Measurements from ENCODE around the gene INO80D.
"Not testable (repeated sequence)": the region's sequence is repeated elsewhere in the genome, so short reads cannot be mapped to it uniquely, and the experiment has no call there.

INO80D gene

GRCh38 chr2:206082298-206082843, 3.6 kb downstream of the INO80D start:
- DNase-seq = no peak

DNA sequence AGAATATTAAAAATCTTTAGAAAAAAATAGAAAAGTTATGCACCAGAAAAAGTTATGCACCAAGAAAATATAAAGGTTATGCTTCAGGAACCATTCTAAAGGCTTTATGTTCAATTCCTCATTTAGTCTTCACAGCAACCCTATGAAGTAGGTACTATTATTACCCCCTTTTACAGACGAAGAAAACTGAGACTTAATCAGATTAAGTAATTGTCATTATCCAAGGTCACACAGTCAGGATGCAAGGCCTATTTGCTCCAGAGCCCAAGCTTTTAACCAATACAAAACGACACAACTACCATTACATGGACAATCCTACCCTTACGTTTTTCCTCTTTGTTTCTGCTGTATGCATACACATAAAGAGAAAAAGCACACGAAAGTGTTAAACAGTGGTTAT, 5.0 kb downstream of the INO80D start:
- no peak for DNase-seq

DNA sequence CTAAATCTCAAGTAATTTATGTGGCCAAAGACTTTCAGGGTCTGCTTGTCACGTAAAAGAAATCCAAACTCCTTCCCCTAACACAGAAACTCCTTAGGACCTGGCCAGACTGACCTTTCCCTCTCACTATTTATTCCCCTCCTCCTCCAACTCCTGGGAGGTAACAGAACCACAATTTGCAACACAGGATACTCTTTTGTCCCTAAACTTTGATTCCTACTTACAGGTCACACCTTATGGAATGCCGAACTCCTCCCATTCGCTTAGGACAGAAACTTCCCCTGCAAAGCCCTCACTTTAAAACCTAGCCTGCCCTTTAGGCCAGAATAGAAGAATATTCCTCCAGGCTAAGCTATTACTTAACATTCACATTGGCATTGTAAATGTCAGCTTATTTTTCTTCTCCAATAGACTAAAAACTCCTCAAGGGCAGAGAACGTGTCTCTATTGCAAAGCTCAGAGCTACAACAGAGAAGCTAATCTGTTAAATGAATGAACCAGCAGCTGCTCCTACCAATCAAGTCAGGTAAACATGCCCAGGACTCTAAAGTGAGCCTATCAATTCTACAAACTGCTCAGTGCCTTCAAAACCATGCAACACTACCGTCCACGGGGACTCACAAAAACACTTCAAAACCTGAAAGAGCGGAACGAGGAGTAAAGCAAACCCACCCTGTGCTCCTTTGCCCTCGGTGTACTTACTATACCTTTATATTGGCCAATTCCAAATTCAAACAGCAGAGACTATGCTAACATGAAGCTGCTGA, 6.1 kb downstream of the INO80D start:
- no peak for DNase-seq

DNA sequence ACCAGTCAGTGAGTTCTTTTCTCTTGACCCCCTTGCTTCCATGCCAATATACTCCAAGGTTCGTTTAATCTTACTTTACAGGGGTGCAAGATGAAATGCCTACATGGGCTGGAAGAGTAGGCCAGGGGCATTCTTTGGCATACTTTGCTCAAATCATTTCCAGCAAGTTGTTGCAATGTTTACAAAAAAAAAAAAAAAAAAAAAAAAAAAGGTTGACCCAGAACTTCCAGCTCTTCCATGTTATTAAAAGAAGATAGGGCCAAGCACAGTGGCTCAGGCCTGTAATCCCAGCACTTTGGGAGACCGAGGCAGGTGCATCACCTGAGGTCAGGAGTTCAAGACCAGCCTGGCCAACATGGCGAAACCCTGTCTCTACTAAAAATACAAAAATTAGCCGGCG, 8.1 kb downstream of the INO80D start:
- DNase-seq = not testable (repeated sequence)

DNA sequence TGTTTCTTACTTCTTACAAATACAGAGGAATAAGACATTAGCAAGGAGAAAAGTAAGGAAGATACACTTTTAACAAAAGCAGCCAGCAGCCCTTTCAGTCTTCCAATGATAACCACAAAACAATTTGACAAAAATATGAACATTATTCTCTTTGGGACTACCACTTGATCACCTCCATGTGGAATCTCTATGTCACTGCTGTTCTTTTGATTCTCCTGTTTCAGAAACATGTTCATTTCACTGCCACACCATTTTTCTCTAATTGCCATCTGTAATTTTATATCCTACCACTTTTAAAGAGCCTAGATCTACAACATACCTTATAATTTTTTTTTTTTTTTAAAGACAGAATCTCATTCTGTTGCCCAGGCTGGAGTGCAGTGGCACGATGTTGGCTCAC, 10.9 kb downstream of the INO80D start:
- DNase-seq = no peak

DNA sequence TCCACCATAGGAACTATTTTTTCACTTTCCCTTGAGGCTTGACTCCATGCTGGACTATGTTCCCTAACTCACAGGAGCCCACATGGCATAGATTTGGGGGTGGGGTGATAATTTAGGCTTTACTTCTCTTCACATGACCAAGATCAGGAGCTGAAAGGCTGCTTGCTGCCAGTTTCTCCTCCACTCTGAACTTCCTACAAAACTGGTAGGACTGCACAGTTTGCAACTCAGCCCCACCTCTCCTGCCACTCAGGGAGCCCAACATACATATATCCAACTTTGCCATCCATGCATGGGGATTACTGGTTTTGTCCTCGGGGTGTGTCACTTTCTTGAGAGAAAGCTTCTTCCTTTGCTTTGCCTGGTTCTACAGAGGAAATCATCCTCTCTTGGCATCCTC, 14.2 kb downstream of the INO80D start:
- DNase-seq = no peak

- no peak for DNase-seq
Observed at GRCh38 chr2:206069417-206069816, 16.6 kb downstream of the INO80D start.

DNA sequence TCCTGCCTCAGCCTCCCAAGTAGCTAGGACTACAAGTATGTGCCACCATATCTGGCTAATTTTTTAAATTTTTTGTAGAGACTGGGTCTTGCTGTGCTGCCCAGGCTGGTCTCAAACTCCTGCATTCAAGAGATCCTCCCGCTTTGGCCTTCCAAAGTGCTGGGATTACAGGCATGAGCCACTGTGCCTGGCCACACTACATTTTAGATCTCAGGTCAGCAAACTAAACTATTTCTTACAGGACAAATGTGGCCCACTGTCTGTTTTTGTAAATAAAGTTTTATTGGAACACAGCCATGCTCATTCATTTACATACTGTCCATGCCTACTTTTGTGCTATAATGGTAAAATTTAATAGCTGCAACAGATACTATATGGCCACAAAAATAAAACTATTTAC, 17.8 kb downstream of the INO80D start:
- DNase-seq = no peak

DNA sequence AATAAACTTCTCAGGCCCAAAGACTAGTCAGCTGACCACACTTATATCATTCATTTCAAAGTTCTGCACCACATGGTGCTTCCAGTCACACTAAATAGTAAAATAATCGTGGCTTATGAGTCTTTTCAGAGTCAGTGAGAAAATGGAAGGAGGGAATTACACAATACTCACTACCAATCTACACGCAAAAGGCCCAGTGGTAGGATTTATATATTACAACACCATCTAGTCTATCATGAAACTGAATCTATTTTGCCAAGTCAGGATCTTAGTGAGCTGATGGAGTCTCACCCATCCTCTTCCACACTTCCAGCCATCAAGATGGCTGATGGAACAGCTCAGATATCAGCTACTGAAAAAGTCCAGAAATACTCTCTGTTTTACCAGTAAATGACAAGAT, 21.9 kb downstream of the INO80D start:
- no peak for DNase-seq

DNA sequence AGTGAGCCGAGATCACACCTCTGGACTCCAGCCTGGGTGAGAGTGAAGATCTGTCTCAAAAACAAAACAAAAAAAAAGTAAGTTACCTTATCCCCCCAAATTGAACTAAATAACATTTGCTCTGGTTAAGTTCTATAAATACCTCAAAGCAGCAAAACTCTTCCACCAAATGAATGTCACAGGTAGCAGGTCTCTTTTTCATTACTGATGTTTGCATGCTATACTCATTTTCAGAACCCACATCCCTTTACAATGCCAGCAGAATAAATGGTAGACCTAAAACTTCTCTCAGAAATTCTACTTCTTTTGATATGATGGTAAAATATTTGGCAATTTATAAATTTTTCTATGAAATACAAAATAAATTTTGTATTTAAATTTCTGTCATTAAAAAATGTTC, 22.3 kb downstream of the INO80D start:
- DNase-seq = no peak

DNA sequence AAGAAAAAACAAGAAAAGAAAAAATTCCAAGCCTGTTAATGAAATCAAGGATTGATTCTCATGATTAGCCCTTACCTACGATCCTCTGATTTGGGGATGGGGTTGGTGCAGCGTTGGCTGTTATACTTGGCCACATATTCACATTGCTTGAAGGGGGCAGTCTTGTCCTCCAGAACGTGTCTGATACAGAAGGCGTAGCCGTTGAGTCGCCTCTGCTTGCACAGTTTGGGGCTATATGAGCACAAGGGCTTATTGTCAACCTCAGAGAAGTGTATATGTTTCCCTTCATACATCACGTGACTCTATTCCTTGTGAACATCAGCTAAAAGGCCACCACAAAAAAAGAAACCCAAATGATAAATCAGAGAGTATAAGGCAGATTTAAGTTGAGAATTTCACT, 23.2 kb downstream of the INO80D start:
- no peak for DNase-seq

DNA sequence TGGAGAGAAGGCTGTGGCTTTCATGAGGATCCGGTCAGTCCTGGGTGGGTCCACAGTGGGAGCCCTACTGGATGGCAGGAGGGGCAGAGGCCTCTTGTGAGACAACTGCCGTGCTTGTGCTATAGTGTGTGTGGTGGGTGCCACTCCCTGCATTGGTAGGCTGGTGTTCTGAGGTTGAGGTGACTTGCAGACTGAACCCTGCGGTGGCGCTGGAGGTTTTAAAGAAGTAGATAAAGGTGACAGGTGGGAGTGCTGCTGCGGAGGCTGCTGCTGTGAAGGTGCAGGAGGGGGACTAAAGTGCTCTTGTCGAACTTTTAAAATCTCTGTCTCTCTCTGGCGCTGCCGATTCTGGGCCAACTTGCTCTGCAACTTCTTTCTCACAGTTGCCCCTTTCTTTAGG, 29.7 kb downstream of the INO80D start:
- no peak for DNase-seq

DNA sequence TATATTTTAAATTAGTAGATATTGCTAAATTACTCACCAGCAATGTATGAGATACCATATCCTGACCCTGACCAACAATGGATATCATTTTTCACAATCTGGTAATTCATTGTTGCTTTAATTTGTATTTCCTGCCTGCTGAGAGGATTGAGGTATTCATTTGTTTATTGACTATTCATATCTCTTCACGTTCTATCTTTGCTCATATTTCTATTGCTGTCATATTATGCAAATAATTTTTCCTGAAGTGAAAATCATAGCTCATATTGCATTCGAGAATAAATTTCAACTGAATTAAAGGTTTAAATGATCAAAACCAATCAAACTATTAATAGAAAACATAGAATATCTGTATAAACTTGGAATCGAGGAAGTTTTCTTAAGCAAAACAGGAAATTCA, 31.0 kb downstream of the INO80D start:
- DNase-seq = no peak

GRCh38 chr2:206051912-206052311, 34.1 kb downstream of the INO80D start:
- DNase-seq = no peak

GRCh38 chr2:206049392-206049791, 36.6 kb downstream of the INO80D start:
- DNase-seq = no peak

DNA sequence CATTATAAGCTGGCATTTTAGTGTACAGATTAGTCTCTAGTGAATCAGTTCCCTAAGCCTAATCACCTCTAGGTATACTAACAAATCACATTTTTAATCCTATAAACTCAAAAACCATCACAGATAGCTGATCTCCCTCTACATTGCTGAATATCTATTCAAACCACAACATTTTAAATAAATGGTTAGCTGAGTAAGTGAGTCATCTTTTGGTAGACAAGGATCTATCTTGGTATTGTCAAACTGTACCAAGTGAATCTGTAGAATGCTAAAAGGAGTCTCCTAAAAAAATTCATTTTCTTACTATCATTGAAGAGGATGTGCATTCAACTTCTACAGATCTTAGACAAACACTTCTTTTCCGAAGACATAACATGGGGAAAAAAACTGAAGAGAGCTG, 40.7 kb downstream of the INO80D start:
- no peak for DNase-seq

DNA sequence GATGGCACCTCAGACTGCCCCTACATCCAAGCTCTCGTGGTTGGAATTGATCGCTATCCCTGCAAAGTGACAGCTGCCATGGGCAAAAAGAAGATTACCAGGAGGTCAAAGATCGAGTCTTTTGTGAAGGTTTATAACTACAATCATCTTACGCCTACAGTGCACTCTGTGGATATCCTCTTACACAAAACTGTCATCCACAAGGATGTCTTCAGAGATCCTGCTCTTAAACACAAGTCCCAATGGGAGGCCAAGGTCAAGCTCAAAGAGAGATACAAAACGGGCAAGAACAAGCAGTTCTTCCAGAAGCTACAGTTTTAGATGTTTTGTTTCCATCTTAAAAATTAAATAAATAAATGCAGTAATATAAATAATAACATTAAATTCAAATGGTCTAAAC, 45.4 kb downstream of the INO80D start:
- DNase-seq = no peak

- DNase-seq = not testable (repeated sequence)
Observed at GRCh38 chr2:206035393-206035792, 50.6 kb downstream of the INO80D start.

- not testable (repeated sequence) for DNase-seq
Observed at GRCh38 chr2:206033452-206033851, 52.5 kb downstream of the INO80D start.

DNA sequence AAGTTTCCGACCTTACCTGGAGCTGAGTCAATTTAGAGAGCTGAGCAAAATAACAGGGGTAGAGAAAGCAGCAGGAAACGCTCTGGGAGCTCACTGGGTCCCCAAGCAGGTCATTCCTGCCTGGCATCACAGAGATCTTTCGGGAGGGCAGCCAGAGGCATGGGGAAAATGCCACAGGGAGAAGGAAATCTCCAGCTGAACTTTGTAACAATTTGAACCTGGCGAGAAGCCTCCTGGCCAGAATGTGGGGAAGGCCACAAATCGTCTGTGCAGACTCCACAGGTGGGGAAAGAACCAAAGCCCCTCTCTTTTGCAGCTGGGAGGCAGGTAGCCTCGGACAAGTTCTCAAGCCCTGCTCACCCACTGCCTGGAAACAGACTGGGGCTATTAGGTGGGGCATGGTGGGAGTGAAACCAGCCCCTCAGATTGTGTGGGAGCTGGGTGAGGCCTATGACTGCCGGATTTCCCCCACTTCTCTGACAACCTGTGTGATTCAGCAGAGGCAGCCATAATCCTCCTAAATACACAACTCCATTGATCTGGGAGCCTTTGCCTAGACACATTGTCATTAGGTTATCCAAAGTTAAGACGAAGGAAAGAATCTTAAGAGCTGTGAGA, 53.9 kb downstream of the INO80D start:
- no peak for DNase-seq

DNA sequence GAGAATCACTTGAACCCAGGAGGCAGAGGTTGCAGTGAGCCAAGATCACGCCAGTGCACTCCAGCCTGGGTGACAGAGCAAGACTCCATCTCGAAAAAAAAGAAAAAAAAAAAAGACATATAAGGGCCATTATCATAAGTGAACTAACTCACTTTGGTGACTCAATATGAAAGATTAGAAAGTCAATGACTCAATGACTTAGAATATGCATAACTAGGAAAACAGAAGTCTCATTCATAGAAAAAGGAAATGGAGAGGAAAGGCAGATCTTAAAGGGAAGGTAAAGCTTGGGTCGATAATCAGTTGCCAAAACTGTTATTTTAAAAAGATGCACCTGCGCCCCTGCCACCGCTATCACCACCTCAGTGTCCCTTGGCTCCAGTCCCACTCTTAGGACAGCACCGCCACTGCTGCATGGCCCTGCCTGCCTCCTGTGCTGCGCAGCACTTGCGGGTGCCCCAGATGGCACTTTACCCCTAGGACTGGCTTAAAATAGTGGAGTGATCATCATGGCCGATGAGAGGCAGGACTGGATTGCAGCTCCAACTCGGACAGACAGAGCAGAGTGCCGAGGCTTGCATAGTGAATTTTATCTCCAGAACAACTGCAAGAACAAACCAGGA, 54.7 kb downstream of the INO80D start:
- DNase-seq = no peak

- no peak for DNase-seq
Observed at GRCh38 chr2:206028101-206028500, 57.9 kb downstream of the INO80D start.

DNA sequence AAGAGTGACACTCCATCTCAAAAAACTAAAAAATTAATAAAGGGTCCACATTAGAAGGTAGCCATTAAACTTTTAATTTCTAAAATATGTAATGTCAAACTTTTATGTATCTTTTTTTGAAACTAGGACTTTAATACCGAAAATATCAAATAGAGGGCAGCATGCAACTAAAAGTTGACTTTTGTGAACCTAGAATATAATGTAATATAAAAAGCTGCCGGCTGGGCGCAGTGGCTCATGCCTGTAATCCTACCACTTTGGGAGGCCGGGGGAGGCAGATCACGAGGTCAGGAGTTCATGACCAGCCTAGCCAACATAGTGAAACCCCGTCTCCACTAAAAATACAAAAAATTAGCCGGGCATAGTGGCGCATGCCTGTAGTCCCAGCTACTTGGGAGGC, 62.8 kb downstream of the INO80D start:
- no peak for DNase-seq

DNA sequence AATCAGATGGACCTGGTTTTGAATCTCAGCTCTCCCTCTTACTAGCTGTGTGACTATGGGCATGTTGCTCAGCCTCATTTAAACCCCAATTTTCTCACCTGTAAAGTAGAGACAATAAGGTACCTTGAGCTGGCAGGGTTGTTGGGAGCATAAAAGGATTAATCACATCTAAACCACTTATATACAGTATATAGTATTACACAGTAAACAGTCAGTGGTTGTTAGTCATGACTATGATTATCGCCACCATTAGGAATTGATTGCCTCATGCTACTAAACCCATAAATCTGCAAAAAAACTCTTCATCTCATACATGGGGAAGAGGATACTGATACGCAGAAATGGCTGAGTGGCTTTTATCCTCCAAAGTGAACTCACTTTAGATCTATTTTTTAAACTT, 65.8 kb downstream of the INO80D start:
- DNase-seq = no peak
